GM04504 (cell line): ENCODE measurements around the gene DMRT1.

Source experiments
- DNase-seq: peaks from one replicate; pipeline ENCODE4 v3.0.0-alpha.2; 2012; ENCODE audit warnings: low read depth

DMRT1 gene

GRCh38 chr9:971901-972500, 130.5 kb downstream of the DMRT1 start:
- DNase-seq: no peak

- DNase-seq: no peak
These were observed 131.2 kb downstream of the DMRT1 start for GRCh38 chr9:972501-973294.

- DNase-seq: no peak
These were observed 131.9 kb downstream of the DMRT1 start for GRCh38 chr9:973295-973834.

DNA sequence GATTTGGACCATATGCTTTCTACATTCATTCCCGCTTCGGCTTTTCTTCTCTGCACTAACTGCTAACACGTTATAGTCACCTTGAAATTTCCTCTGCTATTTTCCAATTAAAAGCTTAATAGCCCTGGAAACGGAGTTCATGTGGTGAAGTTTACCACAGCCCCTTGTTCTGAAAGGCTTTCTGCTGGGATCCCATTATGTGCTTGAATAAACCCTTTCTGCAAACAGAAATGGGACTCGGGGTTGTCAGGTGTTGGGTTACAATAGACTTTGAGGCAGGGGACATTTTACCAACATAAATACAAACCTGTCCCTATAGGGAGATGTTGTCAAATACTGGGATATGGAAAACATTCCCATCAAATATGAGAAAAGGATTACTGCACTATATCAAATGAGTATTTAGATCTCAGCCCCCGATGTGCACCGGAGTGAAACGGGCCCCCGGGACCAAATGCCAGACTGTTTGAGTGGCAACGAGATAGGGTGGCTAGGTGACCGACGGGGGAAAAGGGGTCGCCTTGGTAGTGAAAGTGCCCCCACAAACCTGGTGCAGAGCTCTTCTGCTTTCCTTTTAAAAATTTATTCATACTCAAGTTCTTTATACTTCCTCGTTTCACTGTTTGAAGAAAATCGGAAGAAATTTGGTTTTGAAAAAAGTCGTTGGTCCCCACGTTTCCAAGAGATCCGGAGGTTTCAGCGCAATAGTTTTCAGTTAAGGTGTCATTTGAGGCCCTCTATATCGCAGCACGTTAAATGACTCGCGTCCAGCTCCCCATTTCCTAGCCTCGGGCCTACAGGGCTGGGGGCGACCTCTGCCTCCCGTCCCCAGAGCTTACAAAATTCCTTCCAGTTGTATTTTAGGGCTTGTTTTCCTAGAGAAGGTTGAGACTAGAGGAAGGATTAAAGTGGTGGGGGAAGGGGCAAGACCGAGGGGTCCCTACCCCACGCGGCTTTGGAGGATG, 132.8 kb downstream of the DMRT1 start:
- no peak for DNase-seq

DNA sequence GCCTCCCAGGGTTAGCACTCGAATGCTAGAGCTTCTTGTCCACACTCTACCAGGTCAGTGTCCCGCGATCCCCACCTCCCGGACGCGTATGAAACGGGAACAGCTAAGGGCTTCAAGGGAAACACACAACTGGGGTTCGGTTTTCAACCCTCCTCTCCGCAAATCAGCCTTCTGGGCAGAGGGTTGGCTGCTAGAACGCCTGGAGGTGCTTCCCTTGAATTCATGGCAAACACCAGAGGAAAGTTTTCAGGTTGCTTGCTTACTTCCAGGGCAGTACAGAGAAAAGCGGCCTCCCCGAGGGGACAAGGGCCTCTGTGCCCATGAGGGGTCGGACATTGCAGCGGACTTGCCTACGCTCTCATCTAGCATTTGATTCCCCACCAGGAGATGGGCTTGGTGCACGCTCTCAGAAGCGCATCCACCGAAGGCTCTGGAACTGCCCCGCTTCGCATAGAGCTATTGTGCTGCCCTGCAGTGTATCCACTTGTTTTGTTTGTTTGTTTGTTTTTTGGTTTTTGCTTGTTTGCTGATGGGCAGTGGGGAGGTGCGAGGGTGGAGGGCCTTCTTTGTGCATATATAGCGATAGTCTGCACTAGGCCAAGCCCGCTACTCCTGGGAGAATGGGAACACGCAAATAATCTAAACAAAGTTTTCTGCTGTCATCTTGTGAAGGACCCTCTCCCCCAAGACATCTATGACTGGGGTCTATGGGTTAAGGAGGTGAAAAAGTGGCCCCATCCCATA, 133.7 kb downstream of the DMRT1 start:
- DNase-seq: no peak

DNA sequence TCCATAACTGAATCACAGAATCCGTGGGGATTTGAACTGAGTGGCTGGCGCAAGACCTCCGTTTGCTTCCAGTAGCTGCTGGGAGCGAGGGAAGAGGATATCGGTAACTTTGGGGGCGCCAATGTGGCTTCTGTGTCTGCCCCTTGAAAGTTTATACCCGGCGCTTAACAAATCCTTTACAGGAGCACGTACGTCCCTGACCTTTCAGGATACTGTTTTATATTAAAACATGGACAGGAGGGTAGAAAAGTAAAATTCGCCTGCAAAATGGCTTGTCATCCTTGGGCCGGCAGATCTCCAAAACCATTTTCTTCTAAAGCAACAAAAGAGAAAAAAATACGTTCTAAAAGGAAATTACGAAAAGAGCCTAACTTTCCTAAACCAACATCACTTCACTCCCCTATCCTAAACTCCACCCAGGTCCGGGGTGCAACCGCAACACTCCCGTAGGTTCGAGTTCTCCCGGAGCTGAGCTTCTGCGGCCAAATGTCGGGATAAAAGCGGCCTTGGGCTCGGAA, 134.3 kb downstream of the DMRT1 start:
- DNase-seq: no peak

- DNase-seq: no peak
These were observed 134.9 kb downstream of the DMRT1 start, which contains the start of gene DMRT3 for GRCh38 chr9:976258-976942. Gene DMRT3, plus strand, starts transcription at chr9:976655. Its CDS starts 347 bp downstream, at chr9:977002.

- no peak for DNase-seq
These were observed 135.7 kb downstream of the DMRT1 start for GRCh38 chr9:976943-977837.

GRCh38 chr9:977838-978830, 136.6 kb downstream of the DMRT1 start:
- DNase-seq: no peak

GRCh38 chr9:979983-980382, 138.5 kb downstream of the DMRT1 start:
- no peak for DNase-seq

GRCh38 chr9:980640-981039, 139.1 kb downstream of the DMRT1 start:
- no peak for DNase-seq

DNA sequence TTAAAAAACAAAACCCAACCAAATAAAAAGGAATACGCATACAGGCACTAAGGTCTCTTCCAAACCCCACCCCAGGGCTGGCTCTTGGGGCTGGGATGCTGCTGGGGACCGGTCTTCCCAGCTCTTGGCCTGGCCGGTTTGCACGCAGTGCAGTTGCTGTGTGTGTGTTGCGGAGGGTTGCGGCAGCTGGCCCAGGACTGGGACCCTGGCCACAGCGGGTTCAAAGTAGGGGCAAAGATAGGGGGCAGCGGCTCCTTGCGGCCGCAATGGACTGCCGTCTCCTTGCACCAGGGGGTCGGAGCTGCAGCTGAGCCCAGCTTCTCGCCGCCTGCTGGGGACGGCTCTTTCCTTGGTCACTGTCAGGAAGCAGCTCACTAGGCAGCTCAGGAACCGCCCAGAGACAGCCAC, 140.0 kb downstream of the DMRT1 start:
- DNase-seq: no peak

GRCh38 chr9:982394-983230, 141.1 kb downstream of the DMRT1 start:
- no peak for DNase-seq

DNA sequence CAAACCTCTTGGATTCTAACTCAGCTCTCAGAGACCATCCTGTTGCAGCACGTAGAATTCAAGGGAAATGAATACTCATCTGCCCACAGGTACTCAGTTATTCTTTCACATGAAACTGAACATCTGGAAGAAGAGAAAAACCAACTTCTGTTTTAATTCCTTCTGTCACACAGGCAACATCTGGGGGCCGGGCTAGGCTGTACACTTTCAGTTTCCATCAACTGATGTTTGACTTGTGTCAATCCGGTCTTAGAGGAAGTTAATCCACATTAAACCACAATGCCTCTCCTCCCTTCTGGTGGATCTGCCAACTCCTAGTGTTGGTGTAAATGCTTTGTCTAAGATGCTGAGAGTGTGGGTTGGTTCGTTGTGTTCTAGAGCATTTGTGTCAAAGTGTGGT, 152.5 kb downstream of the DMRT1 start:
- no peak for DNase-seq

- no peak for DNase-seq
These were observed 153.7 kb downstream of the DMRT1 start for GRCh38 chr9:995192-995591.

- DNase-seq: peak; percentile 10
These were observed 154.3 kb downstream of the DMRT1 start for GRCh38 chr9:995781-996180.
